ENCODE data around the gene XRCC5.
"Not testable (repeated sequence)": the region's sequence is repeated elsewhere in the genome, so short reads cannot be mapped to it uniquely, and the experiment has no call there.

The XRCC5 gene

DNA sequence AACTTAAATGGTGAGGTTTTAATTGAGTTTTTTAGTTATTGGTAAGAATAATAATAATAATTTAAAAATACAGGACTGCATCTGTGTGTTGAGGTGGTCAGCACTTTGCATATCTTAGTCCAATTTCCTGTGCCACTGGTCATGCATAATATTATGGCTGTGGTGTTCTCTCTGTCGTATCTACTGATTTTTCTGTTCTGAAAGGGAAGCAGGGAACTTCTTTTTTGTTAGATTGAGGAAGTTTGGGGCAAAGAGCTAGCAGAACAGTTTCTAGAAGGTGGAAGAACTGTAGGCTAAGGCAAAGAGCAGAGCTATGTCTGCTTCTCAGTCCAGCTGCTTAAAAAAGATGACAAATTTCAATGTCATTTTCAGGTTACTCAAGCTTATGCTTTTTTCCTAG lies 74.3 kb downstream of the XRCC5 start:
- no peak for FAIRE-seq
- DNase-seq (ENCODE audit: insufficient read length, low spot score): no peak

DNA sequence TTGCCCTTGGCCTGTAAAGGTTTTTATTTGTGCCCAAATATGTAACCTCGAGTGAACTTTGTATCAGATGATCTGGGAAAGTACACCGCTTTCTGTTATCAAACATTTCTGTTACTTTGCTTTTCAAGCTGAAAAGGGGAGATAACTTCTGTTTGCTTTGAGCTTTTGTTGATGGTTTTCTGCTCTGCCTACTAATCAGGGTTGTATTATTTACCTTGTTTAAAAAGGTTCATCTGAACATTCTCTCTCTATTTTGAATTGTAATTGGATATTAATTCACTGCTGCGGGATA lies 79.4 kb downstream of the XRCC5 start:
- DNase-seq (ENCODE audit: insufficient read length, low spot score) (no peak), FAIRE-seq (no peak)

DNA sequence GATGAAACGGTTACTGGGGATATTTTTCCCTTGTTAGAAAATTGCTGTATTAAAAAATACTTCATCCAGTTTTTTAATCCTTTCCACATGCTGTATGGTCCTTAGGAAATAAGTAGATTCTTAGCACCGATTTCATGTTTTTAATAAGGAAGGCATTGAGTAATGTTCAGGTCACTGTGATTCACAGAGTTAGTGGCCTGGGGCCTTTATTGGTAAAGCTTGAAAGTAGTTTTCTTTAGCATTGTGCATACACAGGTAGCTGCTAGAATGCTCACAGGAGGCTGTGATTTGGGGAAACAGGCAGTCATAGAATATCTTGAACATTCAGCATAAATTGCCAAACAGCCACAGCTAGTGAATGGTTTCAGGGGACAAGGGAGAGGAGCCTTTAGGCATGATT lies 79.8 kb downstream of the XRCC5 start:
- DNase-seq (ENCODE audit: insufficient read length, low spot score) (no peak), FAIRE-seq (no peak)

DNA sequence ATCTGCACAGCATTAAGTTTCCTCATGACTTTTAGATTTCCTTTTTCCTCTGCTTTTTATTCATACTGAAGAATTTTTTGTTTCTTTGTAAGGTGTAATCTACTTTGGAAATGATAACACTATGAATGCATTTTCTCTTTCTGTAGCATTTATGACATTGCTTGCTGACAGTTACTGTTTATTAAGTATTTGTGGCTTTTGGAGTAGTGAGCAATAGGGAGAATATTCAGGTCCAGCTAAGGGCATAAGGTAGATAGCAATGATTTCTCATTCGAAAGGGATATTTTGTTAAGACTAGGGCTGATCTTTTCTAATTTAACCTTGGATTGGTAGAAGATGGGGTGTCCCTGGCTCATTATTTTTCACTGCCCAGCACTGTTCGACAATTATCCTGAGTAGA lies 80.3 kb downstream of the XRCC5 start:
- no peak for FAIRE-seq
- DNase-seq (ENCODE audit: insufficient read length, low spot score): no peak

DNA sequence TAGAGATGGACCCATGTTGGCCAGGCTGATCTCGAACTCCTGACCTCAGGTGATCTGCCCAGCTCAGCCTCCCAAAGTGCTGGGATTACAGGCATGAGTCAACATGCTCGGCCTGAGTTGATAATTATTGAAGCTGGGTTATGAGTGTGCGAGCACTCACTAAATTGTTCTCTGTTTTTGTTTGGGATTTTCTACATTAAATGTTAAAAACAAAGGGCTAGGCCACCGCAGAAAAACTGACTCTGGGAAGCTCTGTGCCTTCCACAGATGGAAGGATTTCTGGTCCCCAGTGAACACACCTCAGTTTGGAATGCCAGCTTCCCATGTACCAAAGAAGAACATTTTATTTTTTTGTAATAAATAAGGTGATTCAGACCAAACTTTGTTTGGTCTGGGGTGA lies 83.0 kb downstream of the XRCC5 start:
- FAIRE-seq (no peak), DNase-seq (ENCODE audit: insufficient read length, low spot score) (no peak)

DNA sequence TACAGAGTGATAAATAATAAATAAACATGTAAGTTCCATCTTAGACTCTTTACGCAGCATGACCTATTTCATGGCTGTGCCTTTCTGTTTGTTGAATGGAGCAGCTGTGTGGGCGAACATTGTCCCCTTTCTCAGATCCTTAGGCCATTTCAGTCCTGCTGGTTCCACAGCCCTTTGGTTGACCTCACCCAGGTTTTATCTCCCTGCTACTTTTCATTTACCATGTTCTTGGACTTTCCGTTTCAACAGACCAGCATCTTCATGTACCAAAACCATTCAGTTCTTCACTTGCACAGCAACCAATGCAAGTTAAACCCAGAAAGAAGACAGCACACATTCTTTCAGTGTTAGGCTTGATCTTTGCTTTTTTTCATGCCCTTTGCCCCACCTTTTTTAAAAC lies 83.8 kb downstream of the XRCC5 start:
- DNase-seq (ENCODE audit: insufficient read length, low spot score) (no peak), FAIRE-seq (no peak)

DNA sequence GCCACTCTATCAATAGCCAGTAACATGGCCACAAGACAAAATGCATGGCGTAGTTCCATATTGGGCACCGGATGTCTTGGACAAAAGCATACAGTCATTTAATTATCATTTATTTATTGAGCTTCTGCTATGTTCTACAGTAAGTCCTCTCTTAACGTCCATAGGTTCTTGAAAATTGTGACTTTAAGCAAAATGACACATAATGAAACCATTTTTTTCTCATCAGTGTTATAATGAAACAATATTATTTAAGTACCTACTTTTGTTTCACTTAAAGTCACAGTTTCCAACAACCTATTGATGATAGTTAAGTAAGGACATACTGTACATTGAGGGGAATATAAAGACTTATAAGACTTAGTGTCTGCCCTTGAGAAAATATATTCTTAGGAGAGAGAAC lies 84.9 kb downstream of the XRCC5 start:
- DNase-seq (ENCODE audit: insufficient read length, low spot score): no peak
- no peak for FAIRE-seq

DNA sequence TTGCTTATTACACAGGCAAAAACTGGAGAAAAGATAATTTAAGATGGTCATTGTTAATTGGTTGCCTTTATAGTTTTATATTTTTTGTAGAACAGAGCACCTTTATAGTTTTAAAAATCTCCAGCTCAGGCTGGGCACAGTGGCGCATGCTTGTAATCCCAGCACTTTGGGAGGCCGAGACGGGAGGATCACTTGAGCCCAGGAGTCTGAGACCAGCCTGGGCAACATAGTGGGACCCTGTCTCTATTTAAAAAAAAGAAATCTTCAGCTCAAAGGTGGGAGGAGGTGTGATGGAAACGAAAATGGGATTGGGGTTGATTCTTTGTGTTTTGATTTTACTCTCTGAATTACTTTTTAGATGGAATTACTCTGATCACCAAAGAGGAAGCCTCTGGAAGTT lies 85.4 kb downstream of the XRCC5 start:
- FAIRE-seq: no peak
- DNase-seq (ENCODE audit: insufficient read length, low spot score): no peak

DNA sequence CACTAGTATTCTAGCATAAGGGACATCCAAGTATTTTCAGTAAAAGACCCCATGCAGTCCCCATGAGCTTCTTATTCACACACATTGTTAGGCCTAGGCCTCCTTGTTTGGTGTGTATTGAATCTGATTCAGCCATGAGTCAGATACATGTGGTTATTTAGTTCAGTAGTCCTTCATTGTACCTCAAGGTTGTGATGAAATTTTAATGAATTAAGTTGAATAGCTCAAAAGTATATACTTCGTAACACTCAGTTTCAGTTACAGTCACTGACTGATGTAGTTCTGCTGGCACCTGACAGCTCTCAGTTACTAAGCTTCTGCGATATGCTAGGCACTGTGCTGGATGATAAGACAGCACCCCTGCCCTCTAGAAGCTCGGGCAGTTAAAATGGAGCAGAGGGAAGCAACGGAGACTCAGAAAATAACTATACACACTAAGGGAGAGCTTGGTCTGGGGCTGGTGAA lies 86.4 kb downstream of the XRCC5 start:
- no peak for DNase-seq (ENCODE audit: insufficient read length, low spot score)

DNA sequence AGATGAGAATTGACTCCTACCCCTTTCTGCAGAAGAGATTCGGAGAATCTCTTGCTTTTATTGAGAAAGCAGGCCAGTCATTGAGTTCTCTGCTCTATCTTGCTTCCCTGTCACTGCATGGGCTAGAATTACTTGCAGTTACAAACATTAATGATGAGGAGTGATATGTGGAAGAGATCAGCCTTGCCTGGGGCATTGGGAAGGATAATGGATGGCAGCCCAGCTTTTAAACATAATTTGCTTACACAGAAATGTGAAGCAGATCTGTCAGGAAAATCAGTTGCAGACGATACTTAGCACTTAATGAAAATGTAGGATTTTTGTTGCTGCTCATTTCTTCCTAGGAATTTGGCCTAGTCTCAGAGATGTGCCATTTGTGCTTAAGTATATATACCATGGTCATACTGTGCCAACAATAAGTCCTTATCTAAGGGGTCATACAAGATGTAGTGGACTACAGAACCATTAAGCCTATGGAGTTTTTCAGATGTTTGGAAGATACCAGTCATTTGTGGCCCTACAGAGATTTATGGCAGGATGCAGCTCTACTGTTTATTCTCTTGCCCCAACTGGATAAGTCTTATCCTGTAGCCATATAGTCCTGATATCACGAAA lies 92.7 kb downstream of the XRCC5 start:
- FAIRE-seq: no peak
- no peak for DNase-seq (ENCODE audit: insufficient read length, low spot score)

More for the DNA sequence above, 86.4 kb downstream of the XRCC5 start:
- FAIRE-seq: no peak

DNA sequence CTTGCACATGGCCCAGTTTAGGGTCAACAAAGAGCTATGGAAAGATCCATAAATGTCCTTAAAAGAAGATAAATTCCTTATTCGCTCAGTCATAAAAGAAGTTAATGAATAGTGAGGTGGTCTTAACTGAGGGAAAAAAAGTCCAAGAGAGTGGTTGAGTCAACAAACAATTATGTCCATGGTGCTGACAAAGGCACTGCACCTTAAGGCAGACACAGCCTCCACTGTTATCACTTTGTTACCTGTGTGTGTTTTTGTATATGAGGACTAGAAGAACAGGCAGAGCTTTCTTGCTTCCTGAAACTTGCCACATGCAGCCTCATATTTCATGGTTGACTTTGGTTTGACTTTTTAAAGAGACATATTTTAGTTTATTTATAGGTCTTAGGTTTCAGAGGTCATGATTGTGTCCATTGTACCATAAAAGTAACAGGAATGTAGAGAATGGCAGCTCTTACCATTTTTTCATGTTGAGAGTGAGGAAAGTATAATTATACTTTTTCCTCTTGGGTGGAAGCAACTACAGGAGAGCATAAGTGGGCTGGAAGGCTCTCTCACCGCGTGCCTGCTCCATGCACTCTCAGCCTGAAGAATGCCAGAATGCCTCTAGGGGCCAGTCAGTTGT lies 93.6 kb downstream of the XRCC5 start:
- DNase-seq (ENCODE audit: insufficient read length, low spot score) (no peak), FAIRE-seq (no peak)

DNA sequence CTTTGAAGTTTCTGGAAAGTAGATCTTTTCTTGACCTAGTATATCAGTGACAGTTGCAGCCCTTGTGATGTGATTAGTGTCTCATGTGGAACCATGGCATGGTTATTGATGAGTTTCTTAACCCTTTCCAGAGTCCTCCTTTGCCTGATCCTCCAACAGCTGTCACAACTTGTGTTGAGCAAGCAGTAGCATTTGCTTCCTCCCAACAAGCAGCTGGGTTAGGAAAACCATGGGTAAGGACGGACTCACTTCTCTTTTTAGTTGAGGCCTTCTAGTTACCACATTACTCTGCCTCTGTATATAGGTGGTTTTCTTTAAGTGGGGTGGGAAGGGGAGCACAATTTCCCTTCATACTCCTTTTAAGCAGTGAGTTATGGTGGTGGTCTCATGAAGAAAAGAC lies 96.3 kb downstream of the XRCC5 start:
- DNase-seq (ENCODE audit: insufficient read length, low spot score) (no peak), FAIRE-seq (no peak)

DNA sequence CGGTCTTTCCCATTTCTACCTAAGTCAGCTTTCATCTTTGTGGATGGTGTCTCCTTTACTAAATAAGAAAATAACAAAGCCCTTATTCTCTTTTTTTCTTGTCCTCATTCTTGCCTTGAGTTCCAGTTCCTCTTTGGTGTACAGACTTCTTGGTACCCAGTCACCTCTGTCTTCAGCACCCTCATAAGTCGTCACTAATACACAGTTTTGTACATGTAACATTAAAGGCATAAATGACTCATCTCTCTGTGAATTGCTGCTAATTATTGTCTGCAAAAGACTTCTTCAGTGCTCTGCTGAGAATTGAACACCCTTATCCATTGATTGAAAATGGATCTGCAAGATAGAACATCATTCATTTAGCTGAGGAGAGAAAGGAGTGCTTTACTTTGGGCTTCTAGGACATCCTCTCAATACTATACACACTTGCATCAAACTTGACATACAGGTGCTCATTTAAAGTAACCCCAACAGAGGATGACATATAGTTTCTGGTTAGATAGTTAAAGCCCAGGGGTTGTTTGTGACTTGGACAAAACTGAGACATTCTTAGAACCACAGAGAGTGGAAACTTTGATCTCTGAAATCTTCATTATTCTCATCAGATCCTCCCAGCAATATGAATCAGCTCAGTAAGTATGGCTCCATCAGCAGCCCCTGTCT lies 97.0 kb downstream of the XRCC5 start:
- no peak for DNase-seq (ENCODE audit: insufficient read length, low spot score)
- no peak for FAIRE-seq

DNA sequence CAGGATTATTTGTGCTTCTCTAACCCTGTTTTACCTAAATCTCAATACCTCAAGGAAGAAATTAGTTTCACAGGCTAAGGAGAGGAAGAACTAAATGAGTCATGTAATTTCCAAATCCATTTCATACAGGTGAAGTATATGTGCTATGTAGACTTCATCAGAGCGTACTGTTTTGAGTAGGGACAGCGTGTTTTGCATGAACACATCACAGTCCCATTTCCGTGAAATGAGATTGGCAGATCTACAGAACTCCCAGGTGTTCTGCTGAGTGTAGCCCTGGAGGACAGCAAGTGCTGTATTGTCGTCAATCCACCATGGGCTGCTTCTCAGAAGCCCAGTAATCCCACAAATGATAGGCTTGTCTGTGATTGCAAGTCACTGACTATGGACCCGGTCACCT lies 97.7 kb downstream of the XRCC5 start:
- DNase-seq (ENCODE audit: insufficient read length, low spot score) (no peak), FAIRE-seq (no peak)

DNA sequence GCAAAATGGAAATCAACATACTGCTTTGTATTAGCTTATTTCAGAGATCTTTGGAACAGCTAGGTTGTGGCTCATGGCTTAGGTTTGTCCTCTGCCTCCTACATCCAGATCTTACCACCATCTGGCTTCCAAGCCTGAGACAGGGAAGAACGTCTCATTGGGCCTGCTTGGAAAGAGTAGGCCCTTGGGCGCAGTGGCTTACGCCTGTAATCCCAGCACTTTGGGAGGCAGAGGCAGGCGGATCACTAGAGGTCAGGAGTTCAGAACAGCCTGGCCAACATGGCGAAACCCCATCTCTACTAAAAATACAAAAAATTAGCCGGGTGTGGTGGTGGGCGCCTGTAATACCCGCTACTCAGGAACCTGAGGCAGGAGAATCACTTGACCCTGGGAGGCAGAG lies 99.5 kb downstream of the XRCC5 start:
- DNase-seq (ENCODE audit: insufficient read length, low spot score); FAIRE-seq: not testable (repeated sequence)

DNA sequence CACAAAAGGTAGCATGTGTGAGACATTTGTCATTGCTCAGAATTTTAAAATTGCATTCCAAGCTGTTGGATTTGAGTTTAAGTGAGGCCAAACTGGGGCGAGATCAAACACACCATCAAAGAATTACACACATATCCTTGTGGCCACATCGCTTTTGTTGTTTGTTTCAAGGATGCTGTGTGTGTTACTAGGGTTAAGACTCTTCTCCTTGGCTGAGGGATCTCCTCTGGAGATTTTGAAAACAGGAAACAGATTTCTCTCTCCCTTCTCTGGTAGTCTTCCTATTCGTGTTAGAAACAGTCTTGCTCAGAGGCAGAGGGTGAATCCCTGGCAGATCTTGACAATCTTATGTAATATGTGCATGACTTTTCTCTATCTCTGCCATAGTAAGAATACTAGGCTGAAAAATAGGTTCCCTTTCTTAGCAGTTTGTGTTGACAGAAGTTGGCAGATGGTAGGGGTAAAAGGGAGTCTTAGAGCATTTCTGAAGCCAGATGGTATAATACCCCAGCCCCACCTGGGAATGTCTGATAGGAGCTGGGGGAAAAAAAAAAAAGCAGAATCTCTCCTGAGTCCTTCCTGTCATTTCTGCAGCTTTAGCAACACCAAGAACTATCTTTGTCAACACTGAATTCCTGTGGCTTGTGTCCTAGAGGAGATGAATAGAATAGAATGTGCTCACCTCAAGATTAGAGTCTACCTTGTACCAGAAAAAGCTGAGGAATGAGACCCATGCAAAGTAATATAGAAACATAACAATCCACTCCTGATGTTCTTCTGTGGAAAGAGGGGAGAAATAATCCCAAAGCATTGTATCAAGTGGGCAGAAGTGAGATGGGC lies 101.8 kb downstream of the XRCC5 start:
- no peak for FAIRE-seq

DNA sequence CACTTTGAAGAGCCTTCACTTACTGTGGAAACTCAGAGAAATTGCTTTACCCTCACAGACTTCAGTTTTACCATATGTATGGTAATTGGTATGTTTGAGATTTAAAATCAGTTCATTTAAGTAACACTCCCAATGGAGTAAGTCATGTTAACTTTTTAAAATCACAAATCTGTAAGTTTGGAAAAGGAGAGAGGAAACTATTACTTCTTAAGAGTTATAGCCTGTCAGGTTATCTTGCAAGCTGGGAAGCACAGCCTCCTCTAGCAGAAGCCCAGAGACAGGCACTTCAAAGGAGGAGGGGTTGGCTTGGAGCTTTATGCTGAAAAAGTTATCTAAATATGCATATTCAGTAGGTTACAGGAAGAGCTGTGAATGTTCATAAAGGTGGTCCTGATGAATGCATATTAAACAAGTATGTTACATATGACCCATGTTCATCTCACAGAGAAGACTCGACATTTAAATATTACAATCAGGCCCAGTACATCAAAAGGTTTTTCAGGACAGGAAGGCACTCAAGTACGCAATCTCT lies 102.5 kb downstream of the XRCC5 start:
- no peak for DNase-seq (ENCODE audit: insufficient read length, low spot score)
- FAIRE-seq: no peak

More for the DNA sequence above, 101.8 kb downstream of the XRCC5 start:
- no peak for DNase-seq (ENCODE audit: insufficient read length, low spot score)

DNA sequence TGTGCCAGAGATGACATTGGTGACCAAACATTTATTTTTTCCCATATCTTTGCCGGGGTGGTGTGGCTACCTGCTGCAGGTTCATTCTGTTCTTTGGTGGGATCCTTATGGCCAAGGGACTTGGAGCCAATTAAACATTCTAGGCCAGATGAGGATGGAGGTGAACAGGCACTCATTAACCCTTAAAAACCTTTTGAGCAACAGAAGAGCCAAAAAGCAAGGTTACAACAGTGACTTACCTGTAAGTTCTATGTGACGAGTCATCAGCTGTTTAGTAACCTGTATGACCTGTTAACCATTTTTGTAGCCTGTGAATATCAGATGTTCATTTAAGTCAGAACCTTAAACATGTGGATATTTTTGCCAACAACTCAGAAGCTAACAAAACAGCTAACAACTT lies 105.6 kb downstream of the XRCC5 start:
- FAIRE-seq (no peak), DNase-seq (ENCODE audit: insufficient read length, low spot score) (no peak)

DNA sequence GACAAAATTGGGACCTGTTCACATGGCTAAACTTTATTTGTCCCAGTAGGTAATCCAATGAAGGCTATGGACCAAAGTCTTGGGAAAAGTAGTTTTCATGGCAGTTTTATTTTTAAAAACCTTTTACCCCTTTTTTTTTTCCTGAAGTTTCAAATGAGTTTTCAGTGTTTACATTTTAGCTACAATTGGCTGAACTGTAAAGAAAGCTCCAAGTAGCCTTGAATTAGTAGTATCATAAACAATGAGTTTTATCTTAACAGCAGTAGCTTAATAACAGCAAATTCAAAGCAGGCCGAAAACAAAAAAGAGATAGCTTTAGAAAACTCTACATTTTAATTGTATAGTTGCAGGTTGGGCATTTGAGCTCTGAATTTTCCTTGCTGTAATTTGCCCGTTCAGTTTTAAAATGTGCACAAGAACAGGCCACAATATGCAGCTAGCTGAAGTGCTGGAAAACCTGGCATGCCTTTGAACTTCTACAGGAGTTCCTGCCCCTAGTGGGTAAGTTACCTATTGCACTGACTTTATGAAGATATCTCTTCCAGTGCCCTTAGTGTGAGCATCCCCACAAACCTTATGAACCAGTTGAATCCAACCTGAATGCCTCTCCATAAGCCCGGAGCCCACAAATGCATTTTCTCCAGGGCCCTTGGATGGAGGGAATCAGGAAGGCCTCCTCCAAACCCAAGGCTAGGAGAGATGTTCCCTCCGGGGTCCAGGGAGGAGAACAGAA lies 106.7 kb downstream of the XRCC5 start:
- FAIRE-seq (no peak), DNase-seq (ENCODE audit: insufficient read length, low spot score) (no peak)
